Suprapubic skin (tissue), 4 donors: ENCODE results near the gene SLC6A1. TPM values are rescaled to one million over a fixed set of nuclear protein-coding genes. Genes with fewer than 3 reads are reported as not detected.

Experiments used
- DNase-seq, 2 donors: peaks; one replicate each; pipeline ENCODE4 v3.0.0-alpha.2; 2019; ENCODE audit warnings: low spot score in 2 of 2
- H3K27ac ChIP-seq: fragments of 200-600 bp; sonication (generic); one replicate; pipeline ENCODE4 v1.5.1; 2019
- H3K27me3 ChIP-seq: fragments of 200-600 bp; sonication (generic); one replicate; pipeline ENCODE4 v1.5.1; 2019
- H3K36me3 ChIP-seq: fragments of 200-600 bp; sonication (generic); one replicate; pipeline ENCODE4 v1.5.1; 2019
- H3K4me1 ChIP-seq: fragments of 200-600 bp; sonication (generic); one replicate; pipeline ENCODE4 v1.5.1; 2019
- H3K4me3 ChIP-seq: fragments of 200-600 bp; sonication (generic); one replicate; pipeline ENCODE4 v1.5.1; 2019; ENCODE audit warnings: mild to moderate bottlenecking
- H3K9me3 ChIP-seq: fragments of 200-600 bp; sonication (generic); one replicate; pipeline ENCODE4 v1.5.1; 2019
- CTCF ChIP-seq, 2 donors: fragments of 200-600 bp in 1 of 2; fragments of 450-650 bp in 1 of 2; sonication (generic) in 1 of 2; IDR thresholded peaks; one replicate each; pipeline ENCODE4 v1.5.1; 2016 to 2019; ENCODE audit warnings: antibody characterized with exemption in 2 of 2, mild to moderate bottlenecking in 1 of 2, moderate library complexity in 1 of 2
- EP300 ChIP-seq: sonication (generic); formaldehyde crosslinking; IDR thresholded peaks from one replicate; pipeline ENCODE4 v1.6.1; 2017; ENCODE audit warnings: antibody characterized with exemption
- POLR2A ChIP-seq, 2 donors: fragments of 450-650 bp; IDR thresholded peaks; one replicate each; pipeline ENCODE4 v1.6.1; 2017; ENCODE audit warnings: antibody characterized with exemption in 2 of 2, mild to moderate bottlenecking in 2 of 2, moderate library complexity in 2 of 2
- POLR2AphosphoS5 ChIP-seq, 3 donors: sonication (generic); formaldehyde crosslinking; IDR thresholded peaks; one replicate each; pipeline ENCODE4 v1.6.1; 2017; ENCODE audit warnings: antibody characterized with exemption in 3 of 3
- WGBS: methylation state at CpG from one replicate; pipeline ENCODE4 v1.1.5; 2018; 5-methylcytosine and 5-hydroxymethylcytosine counted together
- total RNA-seq, 4 donors: library from RNA; depleted of rRNA; stranded (reverse); fragments of >200 nt; gene quantifications; one replicate each; pipeline ENCODE4 v1.1.0, GENCODE V29; 2016

The SLC6A1 gene
- total RNA-seq, 4 donors from 2014 or later: 0.96 to 13.0 (median 4.3) TPM

- Histone ChIP-seq H3K9me3 (no peaks in the 10 kb centered on the region), H3K4me1 (no peaks in the 10 kb centered on the region), H3K4me3 (no peak overlapping the region), H3K36me3 (no peaks in the 10 kb centered on the region), H3K27me3 (peaks cover 39% of the 10 kb centered on the region), H3K27ac (no peak overlapping the region)
- no peak for DNase-seq
- TF ChIP-seq CTCF (IDR thresholded peaks at IDR 0.05) (no peak), EP300 (no peak), POLR2A (IDR thresholded peaks at IDR 0.05) (no peak), POLR2AphosphoS5 (IDR thresholded peaks at IDR 0.05) (no peak)
- 72% methylated on average over 8 of the region's 8 CpGs for WGBS
Observed at GRCh38 chr3:11053926-11054503, 61.5 kb downstream of the SLC6A1 start.

- TF ChIP-seq POLR2A (IDR thresholded peaks at IDR 0.05) (no peak), EP300 (no peak), POLR2AphosphoS5 (IDR thresholded peaks at IDR 0.05) (no peak), CTCF (IDR thresholded peaks at IDR 0.05) (no peak)
- Histone ChIP-seq H3K4me3 (no peak overlapping the region), H3K27me3 (peaks cover 43% of the 10 kb centered on the region)
Observed at GRCh38 chr3:11054739-11055438, 62.3 kb downstream of the SLC6A1 start.

GRCh38 chr3:11055496-11055895 is 62.9 kb downstream of the SLC6A1 start:
- TF ChIP-seq EP300 (no peak), POLR2A (IDR thresholded peaks at IDR 0.05) (no peak), POLR2AphosphoS5 (IDR thresholded peaks at IDR 0.05) (no peak), CTCF (IDR thresholded peaks at IDR 0.05) (no peak)
- H3K27me3 ChIP-seq: peaks cover 43% of the 10 kb centered on the region
- H3K36me3 ChIP-seq: no peaks in the 10 kb centered on the region
- WGBS: 90% methylated on average over 10 of the region's 10 CpGs
- no peaks in the 10 kb centered on the region for H3K9me3 ChIP-seq
- peaks cover 3% of the 10 kb centered on the region for H3K4me1 ChIP-seq
- no peak overlapping the region for H3K4me3 ChIP-seq
- no peak overlapping the region for H3K27ac ChIP-seq
- peak in 1 of 2 donors; percentile 58 for DNase-seq

More at GRCh38 chr3:11054739-11055438, 62.3 kb downstream of the SLC6A1 start:
- DNase-seq: peak in 1 of 2 donors; percentile 73
- Histone ChIP-seq H3K27ac (no peak overlapping the region), H3K9me3 (no peaks in the 10 kb centered on the region), H3K36me3 (no peaks in the 10 kb centered on the region), H3K4me1 (no peaks in the 10 kb centered on the region)
- WGBS: 86% methylated on average over 17 of the region's 17 CpGs

GRCh38 chr3:11056531-11057050 is 64.0 kb downstream of the SLC6A1 start:
- H3K4me1 ChIP-seq: peaks cover 9% of the 10 kb centered on the region
- peak in 1 of 2 donors; percentile 55 for DNase-seq
- TF ChIP-seq POLR2AphosphoS5 (IDR thresholded peaks at IDR 0.05): no peak
- TF ChIP-seq CTCF (IDR thresholded peaks at IDR 0.05): no peak
- TF ChIP-seq EP300: no peak
- TF ChIP-seq POLR2A (IDR thresholded peaks at IDR 0.05): no peak
- no peaks in the 10 kb centered on the region for H3K36me3 ChIP-seq
- H3K4me3 ChIP-seq: no peak overlapping the region
- WGBS: 78% methylated on average over 8 of the region's 8 CpGs
- no peaks in the 10 kb centered on the region for H3K9me3 ChIP-seq
- H3K27ac ChIP-seq: no peak overlapping the region
- peaks cover 40% of the 10 kb centered on the region for H3K27me3 ChIP-seq

- peak in 1 of 2 donors; percentile 12 for DNase-seq
- Histone ChIP-seq H3K27me3 (peaks cover 29% of the 10 kb centered on the region), H3K4me1 (peaks cover 9% of the 10 kb centered on the region), H3K9me3 (no peaks in the 10 kb centered on the region), H3K4me3 (no peak overlapping the region), H3K27ac (no peak overlapping the region), H3K36me3 (no peaks in the 10 kb centered on the region)
- TF ChIP-seq POLR2AphosphoS5 (IDR thresholded peaks at IDR 0.05) (no peak), CTCF (IDR thresholded peaks at IDR 0.05) (no peak), EP300 (no peak), POLR2A (IDR thresholded peaks at IDR 0.05) (no peak)
- WGBS: 85% methylated on average over 4 of the region's 4 CpGs
Observed at GRCh38 chr3:11057655-11058054, 65.1 kb downstream of the SLC6A1 start.
